DMS153 treated with DMSO at 0.1 percent for 48 hours (cell line): ENCODE measurements around the gene ATRN.

ENCODE experiments used
- DNase-seq: peaks from one replicate; lab custom pipeline; 2025; ENCODE audit not compliant: unreplicated experiment; lab: John Stamatoyannopoulos, UW

ATRN gene

DNA sequence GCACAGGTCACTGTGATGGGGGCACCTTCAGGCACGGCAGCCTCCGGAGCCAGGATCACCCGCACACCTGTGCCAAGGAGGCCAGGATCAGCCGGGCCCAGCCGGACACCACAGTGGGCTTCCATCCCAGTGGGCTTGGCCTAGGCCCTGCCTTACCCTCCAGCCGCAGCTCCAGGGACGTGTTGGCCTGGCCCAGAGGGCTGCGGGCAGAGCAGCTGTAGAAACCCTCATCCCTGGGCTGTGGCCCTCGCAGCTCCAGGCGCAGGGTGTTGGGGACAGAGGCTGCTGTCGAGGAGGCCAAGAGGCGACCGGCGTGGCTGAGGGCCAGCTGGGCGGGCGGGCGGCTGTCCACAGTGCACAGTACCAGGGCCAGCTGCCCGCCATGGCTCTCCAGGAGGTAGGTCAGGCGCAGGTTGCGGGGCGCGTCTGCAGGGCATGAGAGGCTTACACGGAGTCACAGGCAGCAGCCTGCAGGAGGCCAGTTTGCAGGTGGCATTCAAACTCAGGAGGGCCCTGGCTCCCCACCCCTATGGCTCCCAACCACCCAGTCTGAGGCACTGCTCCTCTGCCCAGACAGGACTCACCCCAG lies 222.0 kb downstream of the ATRN start:
- no peak for DNase-seq

- no peak for DNase-seq
Observed at GRCh38 chr20:3693376-3693775, 222.6 kb downstream of the ATRN start.

DNA sequence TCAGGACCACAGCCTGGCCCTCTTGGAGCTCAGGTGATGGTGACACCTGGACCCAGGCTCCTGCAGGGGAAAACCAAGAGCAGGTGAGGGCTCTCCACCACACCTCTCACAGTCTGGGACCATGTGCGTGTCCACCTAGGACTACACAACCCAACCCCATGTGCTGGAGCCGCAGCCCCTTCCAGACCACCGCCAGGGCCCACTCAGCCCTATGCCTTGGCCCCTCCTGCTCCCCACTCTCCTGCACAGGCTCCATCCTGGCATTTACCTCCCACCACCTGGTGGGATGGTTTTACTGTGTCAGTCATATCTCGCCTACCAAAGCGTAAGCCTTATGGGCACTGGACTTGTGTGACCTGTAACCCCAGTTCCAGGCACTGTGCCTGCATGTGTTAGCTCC lies 224.0 kb downstream of the ATRN start:
- DNase-seq, result no peak

GRCh38 chr20:3696200-3696599 lies 225.4 kb downstream of the ATRN start:
- DNase-seq, result no peak

DNA sequence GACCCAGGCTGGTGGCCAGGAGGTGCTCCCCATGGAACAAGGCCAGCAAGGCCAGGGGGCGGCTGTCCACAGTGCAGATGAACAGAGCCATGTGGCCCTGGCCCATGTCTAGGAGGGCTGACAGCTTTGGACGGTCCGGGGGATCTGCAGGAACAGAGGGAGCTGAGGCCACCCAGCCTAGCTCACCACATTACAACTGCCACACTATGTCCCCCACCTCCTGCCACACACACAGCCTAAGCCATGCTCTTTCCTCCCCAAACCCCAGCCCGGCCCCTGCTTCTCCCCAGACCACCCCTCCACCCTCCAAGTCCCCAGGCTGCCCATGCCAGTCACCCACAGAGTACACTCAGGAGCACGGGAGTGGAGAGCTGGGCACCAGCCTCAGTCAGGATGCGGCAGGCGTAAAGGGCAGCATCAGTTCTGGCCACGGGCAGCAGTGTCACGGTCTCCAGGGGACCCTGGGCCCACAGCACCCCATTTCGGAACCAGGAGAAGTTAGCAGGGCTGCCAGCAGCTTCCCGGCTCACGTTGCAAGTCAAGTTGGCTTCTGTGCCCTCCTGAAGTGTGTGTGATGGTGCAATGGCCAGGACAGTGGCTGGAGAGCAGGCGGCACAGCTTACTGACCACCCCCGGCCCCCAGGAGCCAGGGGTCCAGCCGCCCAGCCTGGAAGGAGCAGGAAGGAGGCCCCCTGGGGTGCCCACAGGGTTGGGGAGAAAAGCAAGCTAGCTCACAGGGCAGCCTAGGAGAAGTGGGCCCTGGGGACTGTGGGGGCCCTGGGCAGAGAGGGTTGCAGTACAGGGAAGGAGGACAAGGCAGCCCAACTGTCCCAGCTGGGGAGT lies 226.1 kb downstream of the ATRN start:
- no peak for DNase-seq

DNA sequence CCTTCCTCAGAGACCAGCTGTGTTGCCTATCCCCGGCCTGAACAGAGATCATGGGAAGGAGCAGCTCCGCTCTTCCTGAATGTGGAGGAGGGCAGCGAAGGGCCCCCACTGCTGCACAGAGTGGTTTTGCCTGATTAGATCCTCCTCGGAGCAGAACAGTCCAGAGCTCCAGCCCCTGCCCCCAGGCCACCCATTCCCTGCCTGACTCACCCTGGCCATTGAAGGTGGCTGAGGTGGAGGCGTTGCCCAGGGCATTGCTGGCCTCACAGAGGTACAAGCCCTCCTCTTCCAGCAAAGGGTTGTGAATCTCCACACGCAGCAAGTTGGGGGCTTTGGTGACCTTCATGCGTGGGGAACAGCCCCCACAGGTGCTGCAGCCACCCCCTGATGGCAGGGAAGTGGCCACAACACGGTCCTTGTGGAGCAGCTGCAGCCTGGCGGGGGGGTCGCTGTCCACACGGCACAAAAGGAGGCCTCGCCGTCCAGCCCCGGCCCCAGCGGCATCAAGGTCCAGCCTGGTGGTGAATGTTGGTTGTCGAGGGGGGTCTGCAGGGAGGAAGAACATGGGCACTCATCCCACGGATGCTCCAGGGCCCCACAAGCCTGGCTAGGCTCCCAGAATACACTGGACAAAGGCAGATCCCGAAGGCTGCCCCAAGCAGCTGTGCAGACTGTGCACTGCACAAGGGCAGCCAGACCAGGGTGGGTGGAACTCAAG lies 226.9 kb downstream of the ATRN start:
- no peak for DNase-seq

DNA sequence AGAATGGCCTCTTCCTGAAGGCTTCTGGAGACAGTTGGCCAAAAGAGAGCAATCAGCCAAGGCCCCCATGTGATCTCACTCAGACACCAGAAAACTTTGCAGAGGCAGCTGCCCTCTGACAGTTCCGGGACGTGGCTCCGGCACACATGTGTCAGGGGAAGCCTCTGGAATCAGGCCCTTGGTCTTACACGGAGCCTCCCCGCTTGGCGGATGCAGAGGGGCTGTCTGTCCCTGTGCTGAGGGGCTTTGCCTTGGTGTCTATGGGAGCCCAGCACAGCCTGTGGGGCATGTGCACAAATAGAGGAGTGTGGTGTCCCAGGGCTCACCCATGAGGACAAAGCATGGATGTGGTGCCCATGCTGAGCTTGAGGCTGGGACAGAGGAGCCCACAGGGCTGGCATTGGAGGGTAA lies 227.8 kb downstream of the ATRN start:
- no peak for DNase-seq

GRCh38 chr20:3699037-3699436 lies 228.2 kb downstream of the ATRN start:
- no peak for DNase-seq
